ENCODE results near the gene PPM1H. TPM values are rescaled to one million over a fixed set of nuclear protein-coding genes. Genes with fewer than 3 reads are reported as not detected.

Gene PPM1H
- total RNA-seq, 4 donors from 2014 or later, result 1.4 to 4.9 (median 2.4) TPM

GRCh38 chr12:62618319-62618718 is 316.6 kb downstream of the PPM1H start:
- ATAC-seq (ENCODE audit: low FRiP score) (no peak), DNase-seq (ENCODE audit: low spot score) (no peak)
- no peak for TF ChIP-seq CTCF (IDR thresholded peaks at IDR 0.05)

GRCh38 chr12:62613081-62613480 is 321.9 kb downstream of the PPM1H start:
- ATAC-seq (ENCODE audit: low FRiP score) (no peak), DNase-seq (ENCODE audit: low spot score) (no peak)
- no peak for TF ChIP-seq CTCF (IDR thresholded peaks at IDR 0.05)

GRCh38 chr12:62606654-62607053 is 328.3 kb downstream of the PPM1H start:
- TF ChIP-seq CTCF (IDR thresholded peaks at IDR 0.05), result no peak
- DNase-seq (ENCODE audit: low spot score) (no peak), ATAC-seq (ENCODE audit: low FRiP score) (no peak)

GRCh38 chr12:62605981-62606380 is 329.0 kb downstream of the PPM1H start:
- no peak for ATAC-seq (ENCODE audit: low FRiP score)
- DNase-seq (ENCODE audit: low spot score), result no peak
- TF ChIP-seq CTCF (IDR thresholded peaks at IDR 0.05), result no peak

- no peak for ATAC-seq (ENCODE audit: low FRiP score)
- TF ChIP-seq CTCF (IDR thresholded peaks at IDR 0.05), result no peak
- DNase-seq (ENCODE audit: low spot score), result no peak
Observed at GRCh38 chr12:62604871-62605270, 330.1 kb downstream of the PPM1H start.

GRCh38 chr12:62604373-62604772 is 330.6 kb downstream of the PPM1H start:
- DNase-seq (ENCODE audit: low spot score), result no peak
- no peak for ATAC-seq (ENCODE audit: low FRiP score)
- no peak for TF ChIP-seq CTCF (IDR thresholded peaks at IDR 0.05)

GRCh38 chr12:62603811-62604098 is 331.2 kb downstream of the PPM1H start:
- TF ChIP-seq CTCF (IDR thresholded peaks at IDR 0.05), result no peak
- DNase-seq (ENCODE audit: low spot score) (no peak), ATAC-seq (ENCODE audit: low FRiP score) (no peak)

Measured in omental fat pad (tissue), 4 donors.